HCT116 (cell line): Measurements from ENCODE around the gene FUOM. TPM values are rescaled to one million over a fixed set of nuclear protein-coding genes. Genes with fewer than 3 reads are reported as not detected.

ENCODE experiments used
- ATAC-seq: fragments of 200-7000 bp; cut with Tn5 transposase; 2 replicates; pipeline ENCODE4 v1.9.1; 2020; ENCODE audit warnings: mild to moderate bottlenecking, moderate library complexity
- BruUV-seq: library from RNA; stranded (reverse); fragments of 400-500 nt; replicated peaks from 2 replicates; lab custom pipeline; 2021; lab: Mats Ljungman, UMichigan
- CTCF ChIA-PET: fragments of 300-600 bp; sonication (Branson Sonifier 250); formaldehyde crosslinking; loops from one replicate; lab custom pipeline; 2021; ENCODE audit warnings: antibody characterized with exemption; lab: Charles Lee
- POLR2A ChIA-PET: fragments of 300-600, 350-600 bp; sonication (Branson Sonifier 250); formaldehyde crosslinking; loops from one replicate; lab custom pipeline; 2021; ENCODE audit warnings: antibody characterized with exemption; lab: Charles Lee
- RAD21 ChIA-PET, 2 experiments: fragments of 300-600 bp; sonication (Branson Sonifier 250); formaldehyde crosslinking; loops; one replicate each; lab custom pipeline; 2023; ENCODE audit warnings: low total read pairs in 2 of 2; ENCODE audit not compliant: uncharacterized antibody in 2 of 2, unreplicated experiment in 2 of 2, low non-redundant PET in 1 of 2; lab: Charles Lee
- DNase-seq: peaks from one replicate; pipeline ENCODE4 v3.0.0-alpha.2; 2010; ENCODE audit warnings: low read depth, low spot score
- H2AFZ ChIP-seq: fragments of 200-600 bp; shearing (Covaris generic), sonication (generic); 2 replicates; pipeline ENCODE4 v1.6.1; 2017; ENCODE audit warnings: low read depth, mixed run types, mixed read lengths, antibody characterized with exemption, low read length; ENCODE audit not compliant: poor library complexity, severe bottlenecking
- H3K27ac ChIP-seq: 2 replicates; pipeline ENCODE4 v1.5.1; 2012; ENCODE audit warnings: low read depth, low read length
- H3K27me3 ChIP-seq: fragments of 200-600 bp; sonication (generic); 2 replicates; pipeline ENCODE4 v1.6.1; 2016; ENCODE audit warnings: mixed run types, low read length, mixed read lengths; ENCODE audit not compliant: insufficient read depth
- H3K36me3 ChIP-seq, 2 experiments: fragments of 200-500 bp in 1 of 2; fragments of 200-600 bp in 1 of 2; sonication (Bioruptor generic) in 1 of 2; sonication (generic) in 1 of 2; 2 replicates each; pipeline versions ENCODE4 v1.5.1 to v1.6.1; 2014 to 2016; ENCODE audit warnings: low read length in 2 of 2, inconsistent platforms in 1 of 2, mixed read lengths in 1 of 2, mixed run types in 1 of 2; ENCODE audit not compliant: insufficient read depth in 2 of 2, control insufficient read depth in 1 of 2
- H3K4me1 ChIP-seq, 2 experiments: fragments of 200-600 bp in 1 of 2; sonication (generic) in 1 of 2; 2 replicates each; pipeline versions ENCODE4 v1.5.1 to v1.6.1; 2012 to 2017; ENCODE audit warnings: low read length in 2 of 2, inconsistent platforms in 1 of 2, mild to moderate bottlenecking in 1 of 2, mixed read lengths in 1 of 2, mixed run types in 1 of 2, moderate library complexity in 1 of 2; ENCODE audit not compliant: insufficient read depth in 2 of 2, control insufficient read depth in 1 of 2
- H3K4me2 ChIP-seq: fragments of 200-600 bp; sonication (generic); 2 replicates; pipeline ENCODE4 v1.6.1; 2017; ENCODE audit warnings: mixed run types, low read length, mixed read lengths
- H3K4me3 ChIP-seq, 2 experiments: fragments of 200-600 bp in 1 of 2; sonication (generic) in 1 of 2; replicated peaks in 1 of 2; 2 replicates each; pipeline ENCODE4 v1.5.1; 2011 to 2016; ENCODE audit warnings: low read length in 2 of 2, control low read depth in 1 of 2, low read depth in 1 of 2, mild to moderate bottlenecking in 1 of 2, mixed read lengths in 1 of 2, mixed run types in 1 of 2
- H3K79me2 ChIP-seq: fragments of 200-600 bp; sonication (generic); 2 replicates; pipeline ENCODE4 v1.6.1; 2017; ENCODE audit warnings: mild to moderate bottlenecking, mixed run types, low read length, moderate library complexity, mixed read lengths; ENCODE audit not compliant: insufficient read depth
- H3K9ac ChIP-seq: fragments of 200-600 bp; sonication (generic); 2 replicates; pipeline ENCODE4 v1.6.1; 2016; ENCODE audit warnings: low read length, mixed read lengths
- H3K9me2 ChIP-seq: fragments of 200-600 bp; sonication (generic), shearing (Covaris generic); 2 replicates; pipeline ENCODE4 v1.6.1; 2017; ENCODE audit warnings: mixed run types, mild to moderate bottlenecking, moderate library complexity; ENCODE audit not compliant: insufficient read depth
- H3K9me3 ChIP-seq, 2 experiments: fragments of 200-500 bp in 1 of 2; fragments of 200-600 bp in 1 of 2; sonication (Bioruptor generic) in 1 of 2; sonication (generic) in 1 of 2; 2 replicates each; pipeline ENCODE4 v1.6.1; 2014 to 2017; ENCODE audit warnings: low read length in 2 of 2, mixed read lengths in 2 of 2, inconsistent platforms in 1 of 2, low read depth in 1 of 2, mild to moderate bottlenecking in 1 of 2, mixed run types in 1 of 2, moderate library complexity in 1 of 2; ENCODE audit not compliant: control insufficient read depth in 1 of 2, insufficient read depth in 1 of 2
- H4K20me1 ChIP-seq: fragments of 200-600 bp; sonication (generic), shearing (Covaris generic); 2 replicates; pipeline ENCODE4 v1.6.1; 2017; ENCODE audit warnings: mixed run types, mild to moderate bottlenecking, moderate library complexity; ENCODE audit not compliant: insufficient read depth
- CEBPB ChIP-seq: IDR thresholded peaks from 2 replicates; pipeline ENCODE4 v1.6.1; 2012; ENCODE audit warnings: low read depth
- ELF1 ChIP-seq: IDR thresholded peaks from 2 replicates; pipeline ENCODE4 v1.6.1; 2012; ENCODE audit warnings: low read depth, borderline replicate concordance
- EZH2 ChIP-seq: fragments of 200-600 bp; sonication (generic); IDR thresholded peaks from 2 replicates; pipeline ENCODE4 v1.6.1; 2017; ENCODE audit warnings: antibody characterized with exemption, mixed run types
- EZH2phosphoT487 ChIP-seq: fragments of 200-600 bp; IDR thresholded peaks from 2 replicates; pipeline ENCODE4 v1.6.1; 2018; ENCODE audit warnings: antibody characterized with exemption, borderline replicate concordance
- POLR2AphosphoS5 ChIP-seq: IDR thresholded peaks from 2 replicates; pipeline ENCODE4 v1.6.1; 2011; ENCODE audit warnings: mild to moderate bottlenecking, low read depth, low read length, moderate library complexity
- RAD21 ChIP-seq: IDR thresholded peaks from 2 replicates; pipeline ENCODE4 v1.6.1; 2012; ENCODE audit warnings: low read depth, mild to moderate bottlenecking
- SIN3A ChIP-seq: IDR thresholded peaks from 2 replicates; pipeline ENCODE4 v1.6.1; 2012; ENCODE audit warnings: low read depth
- SP1 ChIP-seq: IDR thresholded peaks from 2 replicates; pipeline ENCODE4 v1.6.1; 2012; ENCODE audit warnings: low read depth
- SRF ChIP-seq: IDR thresholded peaks from 2 replicates; pipeline ENCODE4 v1.6.1; 2012; ENCODE audit warnings: low read depth
- YY1 ChIP-seq: IDR thresholded peaks from 2 replicates; pipeline ENCODE4 v1.6.1; 2011; ENCODE audit warnings: low read length, low read depth, moderate library complexity, mild to moderate bottlenecking; ENCODE audit not compliant: insufficient replicate concordance; ENCODE audit errors: extremely low read depth
- ZNF274 ChIP-seq: fragments of 200-500 bp; sonication (Bioruptor generic); IDR thresholded peaks from 2 replicates; pipeline ENCODE4 v1.6.1; 2014; ENCODE audit warnings: mild to moderate bottlenecking, low read depth, low read length, inconsistent platforms
- intact Hi-C: fragments of 100-400 bp; cut with micrococcal nuclease; formaldehyde crosslinking; loops from 2 replicates; pipeline ENCODE4 v1.10.0; 2022
- total RNA-seq: library from RNA; stranded (reverse); gene quantifications from one replicate; pipeline ENCODE4 v1.2.1, GENCODE V29; 2021; ENCODE audit not compliant: unreplicated experiment
- TF ChIP-seq, protein P1 (sequence below): IDR thresholded peaks from 2 replicates; pipeline ENCODE4 v1.6.1; 2011; ENCODE audit warnings: mild to moderate bottlenecking, low read length, moderate library complexity; ENCODE audit not compliant: insufficient replicate concordance; ENCODE audit errors: extremely low read depth

The FUOM gene
- total RNA-seq, 1 experiment from 2014 or later, result 21.5 TPM

DNA sequence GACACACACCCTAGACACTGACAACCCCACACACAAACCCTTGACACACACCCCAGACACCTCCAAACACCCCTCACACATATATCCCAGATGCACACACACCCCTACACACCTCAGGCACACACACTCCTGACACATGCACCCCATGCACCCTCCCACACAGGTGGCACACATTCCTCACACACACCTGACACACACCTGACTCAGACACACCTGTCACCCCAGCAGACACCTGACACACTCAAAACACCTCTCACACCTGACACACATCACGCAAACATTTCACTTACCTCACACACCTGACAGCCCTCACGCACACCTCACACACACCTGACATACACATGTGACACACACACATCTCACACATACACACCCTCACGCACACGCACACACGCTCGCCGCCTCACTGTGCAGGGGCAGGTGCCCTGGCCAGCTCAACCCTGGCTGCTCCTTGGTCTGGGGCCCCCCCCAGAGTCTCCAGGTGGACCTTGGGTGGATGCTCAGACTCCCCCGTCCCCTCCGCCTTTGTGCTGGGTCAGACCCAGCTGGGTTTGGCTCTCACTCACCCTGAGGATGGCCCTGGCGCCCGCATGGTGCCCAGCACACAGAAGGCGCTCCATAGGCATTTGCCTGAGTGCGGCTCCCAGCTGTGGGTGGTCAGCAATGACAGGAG lies 18.0 kb downstream of the FUOM start:
- CTCF ChIA-PET, result no interaction called here
- H3K36me3 ChIP-seq, result no peaks in the 10 kb centered on the region
- no peaks in the 10 kb centered on the region for H3K9me3 ChIP-seq
- RAD21 ChIA-PET, result no interaction called here
- no peak overlapping the region for H2AFZ ChIP-seq
- no peaks in the 10 kb centered on the region for H4K20me1 ChIP-seq
- no peaks in the 10 kb centered on the region for H3K9me2 ChIP-seq
- no peak for DNase-seq
- no peak overlapping the region for H3K4me3 ChIP-seq
- no peak overlapping the region for H3K9ac ChIP-seq
- TF ChIP-seq RAD21, result no peak
- no peak for TF ChIP-seq SIN3A
- TF ChIP-seq POLR2AphosphoS5, result no peak
- TF ChIP-seq YY1, result no peak
- TF ChIP-seq ELF1, result no peak
- no peak for TF ChIP-seq CEBPB
- TF ChIP-seq SRF, result no peak
- TF ChIP-seq ZNF274, result no peak
- TF ChIP-seq EZH2, result no peak
- TF ChIP-seq, protein P1, sequence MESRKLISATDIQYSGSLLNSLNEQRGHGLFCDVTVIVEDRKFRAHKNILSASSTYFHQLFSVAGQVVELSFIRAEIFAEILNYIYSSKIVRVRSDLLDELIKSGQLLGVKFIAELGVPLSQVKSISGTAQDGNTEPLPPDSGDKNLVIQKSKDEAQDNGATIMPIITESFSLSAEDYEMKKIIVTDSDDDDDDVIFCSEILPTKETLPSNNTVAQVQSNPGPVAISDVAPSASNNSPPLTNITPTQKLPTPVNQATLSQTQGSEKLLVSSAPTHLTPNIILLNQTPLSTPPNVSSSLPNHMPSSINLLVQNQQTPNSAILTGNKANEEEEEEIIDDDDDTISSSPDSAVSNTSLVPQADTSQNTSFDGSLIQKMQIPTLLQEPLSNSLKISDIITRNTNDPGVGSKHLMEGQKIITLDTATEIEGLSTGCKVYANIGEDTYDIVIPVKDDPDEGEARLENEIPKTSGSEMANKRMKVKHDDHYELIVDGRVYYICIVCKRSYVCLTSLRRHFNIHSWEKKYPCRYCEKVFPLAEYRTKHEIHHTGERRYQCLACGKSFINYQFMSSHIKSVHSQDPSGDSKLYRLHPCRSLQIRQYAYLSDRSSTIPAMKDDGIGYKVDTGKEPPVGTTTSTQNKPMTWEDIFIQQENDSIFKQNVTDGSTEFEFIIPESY, result no peak
- TF ChIP-seq EZH2phosphoT487, result no peak
- no peak for TF ChIP-seq SP1
- intact Hi-C loops, result no loop called here
- no peak for ATAC-seq
- H3K4me1 ChIP-seq, result peaks cover 0 to 8% of the 10 kb centered on the region in 2 experiments; a peak in 1 of 4 replicates
- POLR2A ChIA-PET, result no interaction called here
- BruUV-seq, result no TSS peak
- no peaks in the 10 kb centered on the region for H3K27me3 ChIP-seq
- no peak overlapping the region for H3K4me2 ChIP-seq
- no peak overlapping the region for H3K27ac ChIP-seq
- no peaks in the 10 kb centered on the region for H3K79me2 ChIP-seq
